ENCODE measurements around the gene CCDC93. TPM values are rescaled to one million over a fixed set of nuclear protein-coding genes. Genes with fewer than 3 reads are reported as not detected.

CCDC93 gene
- total RNA-seq, 1 donor from 2014 or later: 36.4 TPM

DNA sequence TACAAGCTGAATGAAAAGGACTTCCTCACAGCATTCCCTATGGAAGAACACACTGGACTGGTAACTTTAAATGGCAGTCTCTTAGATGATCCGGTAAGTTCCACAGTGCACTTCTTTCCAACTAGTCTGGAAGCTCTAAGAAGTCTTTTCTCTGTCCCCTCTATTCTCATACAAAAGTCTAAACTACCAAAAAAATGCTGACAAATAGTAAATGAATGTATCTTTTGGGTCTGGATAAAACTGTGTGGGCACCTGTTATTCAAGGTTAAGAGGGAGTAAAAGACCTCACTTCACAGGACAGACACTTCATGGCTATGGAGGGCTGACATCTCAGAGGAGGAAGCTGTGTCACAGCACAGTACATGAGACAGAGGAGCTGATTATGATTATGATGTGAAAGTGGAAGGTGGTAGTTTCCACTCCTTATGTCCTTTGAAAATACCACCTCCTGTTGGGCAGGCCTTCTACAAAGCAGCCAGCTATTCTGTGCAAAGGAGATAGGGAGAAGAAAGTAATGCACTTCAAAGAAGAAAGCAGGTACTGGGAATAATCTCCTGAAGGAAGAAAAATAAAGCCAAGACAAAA lies 23.9 kb downstream of the CCDC93 start:
- DNase-seq (ENCODE audit: low spot score): no peak

DNA sequence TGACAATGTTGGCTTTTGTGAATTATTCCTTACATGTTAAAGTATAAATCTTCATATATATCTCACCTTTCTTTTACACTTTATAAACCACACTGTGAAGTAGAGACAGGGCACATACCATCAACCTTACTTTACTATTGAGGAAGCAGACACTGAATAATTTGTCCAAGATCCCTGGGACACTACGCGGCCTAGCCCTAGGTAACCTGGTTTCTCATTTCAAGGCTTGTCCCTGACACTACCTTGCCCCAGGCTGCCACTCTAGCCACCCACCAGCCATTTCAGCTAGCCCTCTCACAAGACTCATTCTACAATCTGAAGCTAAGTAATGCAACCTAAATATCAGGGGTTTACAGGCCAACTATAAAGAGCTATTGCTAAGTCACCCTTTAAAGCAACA lies 26.7 kb downstream of the CCDC93 start:
- no peak for DNase-seq (ENCODE audit: low spot score)

DNA sequence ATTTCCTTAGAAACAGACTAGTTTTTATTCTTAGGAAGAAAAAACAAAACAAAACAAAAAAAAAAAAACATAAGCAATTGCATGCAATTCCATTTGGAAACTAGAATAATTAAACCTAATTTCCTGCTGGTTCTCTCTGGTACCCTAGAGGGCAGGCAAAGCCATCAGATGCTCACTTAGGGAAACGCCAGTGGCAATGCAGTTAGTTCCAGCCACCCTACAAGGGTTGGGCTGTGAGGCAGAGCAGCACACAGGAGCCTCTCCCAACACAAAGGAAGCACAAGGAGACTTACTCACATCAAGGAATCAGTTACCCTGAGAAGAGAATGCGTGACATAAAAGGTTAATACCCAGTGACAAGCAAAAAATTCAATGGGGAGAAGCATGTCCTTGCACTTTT lies 28.8 kb downstream of the CCDC93 start:
- no peak for DNase-seq (ENCODE audit: low spot score)

DNA sequence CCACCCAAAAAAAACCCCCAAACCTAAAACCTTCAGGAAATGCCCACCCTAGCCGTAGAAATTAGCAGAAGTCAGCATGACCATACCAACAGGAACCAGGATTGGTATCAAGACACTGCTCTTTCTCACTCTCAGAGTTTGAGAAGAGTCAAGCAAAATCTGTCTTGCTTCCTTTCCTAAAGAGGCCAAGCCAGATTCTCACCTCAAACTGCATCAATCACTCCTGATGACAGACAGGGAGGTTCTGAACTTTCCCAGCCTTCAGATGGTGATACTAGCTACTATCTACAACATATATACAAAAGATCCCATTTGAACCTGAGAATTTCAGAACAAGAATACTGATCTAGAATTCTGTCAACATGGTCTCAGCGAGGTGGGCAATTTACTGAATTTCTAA lies 29.7 kb downstream of the CCDC93 start:
- DNase-seq (ENCODE audit: low spot score): no peak

DNA sequence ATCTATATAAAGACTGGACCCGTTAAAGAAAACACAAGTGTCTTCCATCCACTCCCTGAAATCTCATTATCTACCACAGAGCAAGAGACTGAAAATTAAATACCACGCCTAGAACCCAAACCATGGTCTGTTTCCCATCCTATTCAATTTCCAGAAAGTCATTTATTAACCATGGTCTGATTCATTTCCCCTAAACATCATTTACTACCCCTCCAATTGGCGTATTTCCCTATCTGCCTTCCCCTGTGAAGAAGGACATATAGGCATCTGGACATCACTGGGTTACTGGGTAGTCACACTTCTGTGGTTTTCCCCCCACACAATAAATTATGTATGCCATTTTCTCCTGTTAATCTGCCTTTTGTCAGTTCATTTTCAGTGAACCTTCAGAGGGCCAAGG lies 30.8 kb downstream of the CCDC93 start:
- DNase-seq (ENCODE audit: low spot score): no peak

DNA sequence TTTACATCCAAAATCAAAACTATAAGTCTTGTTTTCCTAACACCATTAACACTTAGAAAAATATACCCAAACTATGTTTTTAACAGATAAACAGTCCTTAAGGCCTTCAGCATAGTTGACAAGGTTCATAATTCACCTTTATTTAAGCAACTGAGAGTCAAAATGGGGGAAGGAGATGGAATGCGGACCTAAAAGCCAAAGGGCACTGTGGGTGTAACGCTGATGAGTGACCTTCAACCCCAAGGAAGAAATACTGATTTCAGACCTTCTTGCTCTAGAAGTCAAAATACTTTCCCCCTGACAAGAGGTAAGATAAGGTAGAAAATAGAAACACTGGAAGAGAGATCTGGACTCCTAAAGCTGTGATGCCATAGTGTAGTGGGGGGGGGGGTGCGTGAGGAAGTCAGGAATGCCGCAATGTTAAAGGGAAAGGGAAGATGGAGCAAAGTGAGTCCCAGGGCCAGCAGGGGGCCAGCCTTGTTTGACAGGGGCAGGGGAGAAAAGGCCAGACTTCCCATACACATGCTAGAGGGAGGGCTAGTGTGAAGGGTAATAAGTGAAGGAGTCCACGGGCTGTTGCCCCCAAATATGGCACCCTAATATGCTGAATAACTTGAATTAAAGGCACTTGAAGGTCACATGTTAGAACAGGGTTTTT lies 31.4 kb downstream of the CCDC93 start:
- DNase-seq (ENCODE audit: low spot score): no peak

DNA sequence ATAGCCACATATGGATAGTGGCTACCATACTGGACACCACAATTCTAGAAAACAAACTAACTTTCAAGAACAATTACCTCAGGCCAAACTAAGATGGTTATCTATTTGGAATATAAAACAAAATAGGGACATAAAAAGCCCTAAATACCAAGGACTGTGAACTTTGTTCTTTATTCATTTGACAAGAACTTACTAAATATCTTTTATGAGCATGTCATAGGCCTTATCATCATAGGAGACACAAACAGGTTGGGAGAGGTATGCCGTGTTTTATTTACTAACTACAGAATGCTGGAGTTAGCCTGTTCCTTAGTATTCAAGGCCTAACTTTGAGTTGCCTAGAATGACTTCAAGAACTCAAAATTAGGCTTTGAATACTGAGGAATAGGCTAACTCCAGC lies 32.1 kb downstream of the CCDC93 start:
- no peak for DNase-seq (ENCODE audit: low spot score)

DNA sequence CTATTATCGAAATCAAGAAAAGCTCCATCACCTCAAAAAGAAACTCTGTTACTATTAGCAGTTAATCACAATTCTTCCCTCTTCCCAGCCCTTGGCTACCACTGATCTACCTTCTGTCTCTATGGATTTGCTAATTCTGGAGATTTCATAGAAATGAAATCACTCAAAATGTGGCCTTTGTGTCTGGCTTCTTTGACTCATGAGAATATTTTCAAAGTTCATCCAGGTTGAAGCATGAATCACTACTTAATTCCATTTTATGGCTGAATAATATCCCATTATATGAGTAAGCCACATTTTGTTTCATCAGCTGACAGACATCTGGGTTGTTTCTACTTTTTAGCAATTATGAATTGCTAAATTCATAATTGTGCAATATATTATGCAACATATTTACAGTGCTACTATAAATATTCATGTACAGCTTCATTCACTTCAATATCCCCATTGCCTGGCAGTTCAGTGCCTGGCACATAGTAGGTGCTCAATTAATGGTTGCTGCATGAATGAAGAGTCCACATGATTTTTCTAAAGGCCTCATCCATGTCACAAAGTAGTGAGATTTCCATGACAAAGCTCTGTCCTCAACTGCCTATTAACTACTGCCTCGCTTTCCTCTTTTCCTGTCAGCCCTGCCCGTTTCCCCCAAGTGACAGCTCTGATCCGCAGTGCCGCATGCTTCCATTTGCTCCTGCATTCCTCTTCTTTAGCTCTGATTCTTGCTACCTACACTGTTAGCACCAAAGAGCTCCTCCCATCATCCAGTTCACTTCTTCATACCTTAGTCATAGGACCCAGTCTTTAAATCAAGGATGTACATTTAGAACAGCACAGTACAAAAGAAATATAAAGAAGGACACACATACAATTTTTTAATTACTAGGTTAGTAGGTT lies 32.8 kb downstream of the CCDC93 start:
- no peak for DNase-seq (ENCODE audit: low spot score)

DNA sequence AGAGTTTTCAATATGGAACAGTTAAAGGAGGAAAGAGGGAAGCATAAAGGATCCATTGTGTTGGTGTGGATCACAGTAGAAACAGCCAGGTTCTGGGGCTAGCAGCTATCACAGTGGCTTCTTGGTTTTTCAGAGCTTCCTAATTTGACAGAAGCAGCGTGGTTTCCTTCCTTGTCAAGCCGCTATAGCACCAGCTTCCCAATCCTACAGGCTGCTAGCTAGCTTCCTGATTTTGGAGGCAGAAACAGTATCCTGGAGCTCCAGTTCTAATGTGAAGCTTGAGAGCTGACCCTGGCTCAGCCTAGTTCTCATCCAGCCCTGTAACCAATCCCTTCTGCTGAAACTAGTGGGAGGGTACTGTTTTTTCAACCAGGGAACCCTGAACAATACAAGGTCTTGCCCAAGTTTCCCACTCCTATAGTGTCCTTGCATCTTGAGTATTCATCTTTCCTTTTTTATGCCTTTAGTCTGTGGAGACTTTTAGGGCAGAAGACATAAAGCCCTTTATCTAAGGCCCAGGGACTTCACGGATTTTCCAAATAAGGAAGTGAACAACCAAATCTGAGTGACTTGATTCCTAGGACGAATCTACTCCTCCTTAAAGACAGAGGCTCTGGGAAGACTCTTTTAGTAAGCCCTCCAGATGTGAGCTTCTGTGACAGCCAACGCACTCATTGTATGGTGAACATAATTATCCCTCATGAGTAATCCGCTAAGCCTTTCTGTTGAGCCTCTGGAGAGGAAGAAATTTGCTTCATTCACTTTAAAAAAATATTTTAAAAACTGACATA lies 33.8 kb downstream of the CCDC93 start:
- no peak for DNase-seq (ENCODE audit: low spot score)

DNA sequence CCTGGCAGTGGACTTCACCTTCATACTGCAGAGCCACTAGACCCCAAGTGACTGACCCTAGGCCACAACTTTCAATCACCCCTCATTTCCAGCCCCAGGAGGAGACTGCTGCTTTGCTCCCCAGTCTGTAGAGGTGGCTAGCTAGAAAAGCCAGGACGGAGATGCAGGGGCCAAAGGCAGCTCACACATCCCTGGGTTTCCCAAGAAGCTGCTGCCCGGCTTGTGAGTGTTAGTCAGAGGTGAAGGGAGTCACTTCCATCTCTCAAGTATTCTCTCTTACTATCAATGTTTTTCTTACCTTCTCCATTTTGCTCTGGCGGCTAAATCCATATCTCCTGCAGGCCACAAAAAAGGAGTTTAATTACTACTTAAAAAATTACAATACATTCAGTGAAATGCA lies 36.2 kb downstream of the CCDC93 start:
- DNase-seq (ENCODE audit: low spot score): no peak

DNA sequence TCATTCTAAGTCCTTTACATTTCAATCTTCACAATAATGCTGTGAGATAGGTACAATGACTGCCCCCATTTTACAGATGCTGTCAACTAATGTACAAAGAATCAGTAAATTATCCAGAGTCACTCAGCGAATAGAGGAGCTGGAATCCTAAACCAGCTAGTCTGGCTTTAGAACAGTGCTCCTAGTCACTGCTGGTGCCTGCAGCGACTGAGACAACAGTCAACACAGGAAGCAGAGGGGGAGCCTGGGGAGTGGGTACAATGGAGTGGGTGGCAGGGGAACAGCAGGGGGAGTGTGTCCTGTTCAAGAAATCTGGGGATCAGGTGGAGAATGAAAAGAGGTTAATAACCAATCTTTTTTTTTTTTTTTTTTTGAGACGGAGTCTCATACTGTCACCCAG lies 37.3 kb downstream of the CCDC93 start:
- DNase-seq (ENCODE audit: low spot score): no peak

DNA sequence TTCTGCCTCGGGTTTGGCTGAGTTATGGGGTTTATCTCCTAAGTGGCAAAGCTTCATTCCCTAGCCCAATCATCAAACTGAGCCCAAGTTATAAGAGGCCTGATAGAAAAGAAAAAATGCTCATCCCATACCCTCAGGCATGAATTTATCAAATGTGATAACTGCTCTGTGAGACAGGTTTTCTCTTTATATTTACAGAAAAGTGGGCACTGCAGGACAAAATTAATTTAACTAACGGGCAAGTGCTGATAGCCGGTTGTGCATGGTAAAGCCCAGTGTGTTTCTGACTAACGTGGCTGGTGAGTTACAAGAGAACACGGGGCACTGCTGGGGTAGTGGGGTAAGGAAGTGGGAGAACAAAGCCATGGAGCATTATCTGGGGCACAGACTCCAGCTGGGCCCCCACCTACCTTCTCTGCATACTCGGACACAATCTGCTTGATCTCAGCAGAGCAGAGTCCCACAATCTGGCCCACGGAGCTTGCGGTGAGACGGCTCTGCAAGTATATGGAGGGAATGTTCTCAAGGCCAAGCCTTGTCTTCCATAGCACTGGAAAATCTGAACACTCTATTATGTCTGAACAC lies 40.3 kb downstream of the CCDC93 start:
- no peak for DNase-seq (ENCODE audit: low spot score)

DNA sequence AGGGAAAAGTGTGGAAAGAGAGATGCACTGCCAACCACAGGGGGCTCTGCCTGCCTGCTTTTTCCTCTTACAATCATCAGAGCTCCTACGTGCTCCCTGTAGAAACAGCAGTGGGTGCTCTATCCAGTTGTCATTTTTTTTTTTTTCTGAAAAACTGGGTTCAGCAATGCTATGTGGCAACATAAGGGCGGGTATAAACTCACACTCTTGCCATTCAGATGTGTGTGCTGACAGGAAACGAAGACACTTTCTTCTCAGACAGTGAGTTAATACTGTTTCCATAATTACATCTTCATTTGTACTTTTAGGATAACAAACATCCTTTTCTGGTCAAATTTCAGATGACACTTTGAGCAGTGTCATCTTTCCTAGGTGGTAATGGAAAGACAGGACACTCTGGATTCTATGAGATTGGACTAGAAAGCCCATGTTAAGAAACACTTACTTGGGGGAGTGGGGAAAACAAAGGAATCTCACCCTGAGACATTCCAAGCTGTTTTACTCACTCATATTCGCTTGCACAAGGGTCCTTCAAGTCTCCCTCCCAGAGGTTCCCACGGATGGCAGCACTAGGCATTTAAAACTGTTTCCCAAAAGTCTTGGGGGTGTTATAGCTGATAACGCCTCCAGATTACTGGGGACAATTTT lies 41.3 kb downstream of the CCDC93 start:
- no peak for DNase-seq (ENCODE audit: low spot score)

DNA sequence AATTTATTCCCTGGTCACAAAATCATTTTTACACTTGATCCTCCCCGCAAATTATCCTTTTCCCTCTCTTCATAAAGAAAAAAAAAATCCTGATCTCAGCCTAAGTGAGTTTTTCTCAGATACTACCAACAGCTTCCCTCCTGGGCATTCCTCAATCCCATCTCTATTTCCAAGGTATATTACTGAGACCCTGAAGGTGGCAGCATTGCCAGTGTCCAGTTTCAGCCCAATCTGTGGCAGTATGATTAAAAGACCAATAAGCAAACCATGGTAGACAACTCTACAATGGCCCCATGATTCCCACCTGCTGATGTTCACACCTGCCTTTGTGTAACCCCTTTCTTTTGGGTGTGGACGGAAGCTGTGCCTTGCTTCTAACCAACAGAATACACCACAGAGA lies 45.1 kb downstream of the CCDC93 start:
- DNase-seq (ENCODE audit: low spot score): no peak

DNA sequence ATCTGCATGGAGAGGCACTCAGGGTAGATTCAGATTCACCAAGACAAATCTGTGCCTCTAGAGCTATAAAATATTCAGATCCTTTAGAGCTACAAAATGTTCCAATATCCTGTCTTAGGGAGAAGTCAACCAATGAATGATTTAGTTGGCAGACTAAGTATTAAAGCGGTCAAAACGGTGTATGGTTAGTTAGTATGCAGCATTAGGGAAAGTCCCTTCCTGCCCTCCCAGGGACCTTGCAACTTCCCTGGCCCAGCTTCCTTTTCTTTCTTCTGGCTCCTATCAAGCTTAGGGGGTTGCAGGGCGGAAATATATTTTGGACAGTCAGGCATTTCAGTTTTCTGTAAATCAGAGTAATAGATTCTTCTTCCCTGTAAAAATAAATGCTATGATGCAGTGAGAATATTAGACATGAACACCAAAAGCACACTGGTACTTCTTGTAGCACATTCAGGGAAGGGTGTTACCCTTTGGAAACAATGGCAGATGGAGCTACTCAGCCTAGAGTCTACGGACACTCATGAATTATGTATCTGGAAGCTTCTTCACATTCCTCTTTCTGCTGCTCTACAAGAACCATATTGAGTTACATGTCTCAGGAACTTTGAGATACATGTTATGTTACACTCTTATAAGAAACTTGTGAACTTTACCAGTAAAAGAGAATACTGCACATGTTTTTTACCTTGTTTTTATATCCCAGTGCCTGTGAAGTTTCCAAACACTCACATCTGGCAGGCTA lies 45.7 kb downstream of the CCDC93 start:
- no peak for DNase-seq (ENCODE audit: low spot score)

DNA sequence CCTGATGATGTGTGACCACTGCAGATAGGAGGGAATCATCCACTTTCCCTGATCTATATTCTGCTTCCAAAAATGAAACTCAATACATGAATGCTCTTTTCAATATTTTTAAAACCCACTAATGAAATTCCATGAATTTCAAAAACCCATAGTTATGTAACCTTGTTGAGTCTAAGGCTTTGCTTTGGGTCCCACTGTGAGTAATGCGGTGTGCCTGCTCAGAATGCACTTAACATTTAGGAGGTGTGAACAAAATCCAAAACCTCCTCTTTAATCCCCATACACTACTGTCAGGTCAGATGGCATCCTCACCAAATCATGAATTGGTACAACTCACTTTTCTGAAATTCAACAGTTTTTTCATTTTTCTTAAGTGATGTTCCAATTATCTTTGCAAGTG lies 50.4 kb downstream of the CCDC93 start:
- no peak for DNase-seq (ENCODE audit: low spot score)

DNA sequence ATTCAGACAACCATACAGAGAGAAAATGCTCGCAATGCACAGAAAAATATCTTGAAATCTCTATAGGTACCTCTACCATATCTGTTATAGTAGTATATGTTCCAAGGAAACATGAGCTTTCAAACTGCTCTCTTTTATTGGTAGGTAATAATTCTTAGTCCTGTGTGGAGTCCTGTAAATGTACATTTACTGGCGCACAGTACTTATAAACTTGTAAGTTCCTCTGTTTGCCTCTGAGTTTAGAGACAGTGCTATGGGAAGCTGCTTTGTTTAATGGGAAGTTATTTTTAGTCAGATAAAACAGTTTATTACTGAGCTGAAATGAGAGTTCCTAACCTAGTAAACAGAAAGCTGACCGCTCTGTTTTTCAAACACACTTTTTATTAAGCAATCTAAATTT lies 52.7 kb downstream of the CCDC93 start:
- no peak for DNase-seq (ENCODE audit: low spot score)

DNA sequence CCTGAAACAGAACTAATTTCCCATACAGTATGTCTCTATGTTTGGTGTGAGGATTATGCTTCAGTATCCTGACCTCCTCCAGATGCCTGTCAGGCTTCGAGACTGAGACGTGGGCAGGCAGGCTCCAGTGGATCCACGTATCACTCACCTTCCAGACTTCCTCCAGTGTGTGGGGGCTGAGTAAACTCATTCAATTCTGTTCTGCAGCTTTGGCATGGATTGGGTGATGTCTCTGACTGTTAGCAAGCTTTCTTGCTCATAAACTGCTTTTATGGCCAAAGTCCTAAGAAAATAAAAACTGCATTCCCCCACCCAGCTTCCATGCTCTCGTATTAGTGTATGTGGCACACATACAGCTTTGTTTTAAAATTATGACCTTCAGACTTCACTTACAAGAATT lies 53.6 kb downstream of the CCDC93 start:
- DNase-seq (ENCODE audit: low spot score): no peak

DNA sequence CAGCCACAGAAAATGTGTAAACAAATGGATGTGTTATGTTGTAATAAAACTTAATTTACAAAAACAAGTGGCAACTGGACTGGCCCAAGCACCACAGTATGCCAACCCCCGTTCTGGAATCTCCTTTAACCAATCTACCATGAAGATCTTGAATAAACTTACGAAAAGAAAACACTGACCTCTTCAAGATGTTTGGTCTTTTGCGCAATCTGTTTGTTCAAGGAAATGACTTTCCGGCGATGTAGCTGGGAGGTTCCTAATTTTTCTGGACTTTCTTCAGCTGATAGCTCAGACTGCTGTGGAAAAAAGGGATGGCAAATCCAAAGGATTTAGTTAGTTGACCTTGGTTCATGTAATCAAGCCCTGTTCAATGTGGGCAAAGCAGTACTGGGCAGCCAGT lies 55.7 kb downstream of the CCDC93 start:
- peak; percentile 58 for DNase-seq (ENCODE audit: low spot score)

DNA sequence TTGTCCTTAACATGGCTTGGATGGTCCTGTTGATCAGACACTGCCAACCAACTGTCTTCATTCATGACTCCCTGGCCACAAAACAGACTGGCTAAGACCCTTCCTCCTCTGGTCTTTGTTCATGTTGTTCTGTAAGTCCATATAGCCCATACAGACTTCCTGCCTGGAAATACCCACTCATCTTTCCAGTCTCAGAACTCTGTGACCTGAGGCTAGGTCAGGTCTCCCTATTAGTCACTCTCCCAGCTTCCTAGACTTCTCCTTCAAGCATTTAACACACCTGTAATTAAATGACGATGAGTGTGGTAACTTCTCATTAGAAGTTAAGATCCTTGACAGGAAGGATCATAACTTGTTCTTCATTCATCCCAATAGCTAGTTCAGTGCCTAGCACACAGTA lies 56.3 kb downstream of the CCDC93 start:
- no peak for DNase-seq (ENCODE audit: low spot score)
